Measurements from ENCODE around the gene MKI67. TPM values are rescaled to one million over a fixed set of nuclear protein-coding genes. Genes with fewer than 3 reads are reported as not detected.

MKI67 gene
- total and polyA plus RNA-seq, 10 of the 15 experiments (the other 5 are each of a cell fraction or from before 2014, with no cell fraction given) = 22.3 to 183 (median 82.9) TPM

DNA sequence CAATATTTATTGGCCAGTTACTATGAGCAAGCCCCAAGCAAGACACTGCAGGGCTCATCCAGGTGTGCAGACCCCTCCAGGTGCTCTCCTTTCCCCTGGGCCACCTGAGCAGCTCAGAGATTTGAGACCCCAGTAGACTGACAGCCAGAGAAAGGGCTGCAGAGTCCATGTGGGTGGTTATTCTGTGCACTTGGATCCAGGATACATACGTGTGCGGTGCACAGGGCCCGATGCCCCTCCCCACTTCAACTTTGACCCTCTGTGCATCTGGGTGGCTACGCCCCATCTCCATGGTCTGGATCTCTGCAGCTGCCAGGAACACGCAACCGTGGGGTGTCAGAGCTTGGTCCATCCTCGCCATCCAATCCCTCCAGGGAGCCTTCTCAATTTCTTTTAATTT, 72.9 kb downstream of the MKI67 start (continued):
- TF ChIP-seq POLR2A (IDR thresholded peaks at IDR 0.05; ENCODE audit: low read depth, low read length) = no peak
- TF ChIP-seq, protein P1, sequence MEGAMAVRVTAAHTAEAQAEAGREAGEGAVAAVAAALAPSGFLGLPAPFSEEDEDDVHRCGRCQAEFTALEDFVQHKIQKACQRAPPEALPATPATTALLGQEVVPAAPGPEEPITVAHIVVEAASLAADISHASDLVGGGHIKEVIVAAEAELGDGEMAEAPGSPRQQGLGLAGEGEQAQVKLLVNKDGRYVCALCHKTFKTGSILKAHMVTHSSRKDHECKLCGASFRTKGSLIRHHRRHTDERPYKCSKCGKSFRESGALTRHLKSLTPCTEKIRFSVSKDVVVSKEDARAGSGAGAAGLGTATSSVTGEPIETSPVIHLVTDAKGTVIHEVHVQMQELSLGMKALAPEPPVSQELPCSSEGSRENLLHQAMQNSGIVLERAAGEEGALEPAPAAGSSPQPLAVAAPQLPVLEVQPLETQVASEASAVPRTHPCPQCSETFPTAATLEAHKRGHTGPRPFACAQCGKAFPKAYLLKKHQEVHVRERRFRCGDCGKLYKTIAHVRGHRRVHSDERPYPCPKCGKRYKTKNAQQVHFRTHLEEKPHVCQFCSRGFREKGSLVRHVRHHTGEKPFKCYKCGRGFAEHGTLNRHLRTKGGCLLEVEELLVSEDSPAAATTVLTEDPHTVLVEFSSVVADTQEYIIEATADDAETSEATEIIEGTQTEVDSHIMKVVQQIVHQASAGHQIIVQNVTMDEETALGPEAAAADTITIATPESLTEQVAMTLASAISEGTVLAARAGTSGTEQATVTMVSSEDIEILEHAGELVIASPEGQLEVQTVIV (IDR thresholded peaks at IDR 0.05; ENCODE audit: borderline replicate concordance, partially characterized antibody) = no peak

DNA sequence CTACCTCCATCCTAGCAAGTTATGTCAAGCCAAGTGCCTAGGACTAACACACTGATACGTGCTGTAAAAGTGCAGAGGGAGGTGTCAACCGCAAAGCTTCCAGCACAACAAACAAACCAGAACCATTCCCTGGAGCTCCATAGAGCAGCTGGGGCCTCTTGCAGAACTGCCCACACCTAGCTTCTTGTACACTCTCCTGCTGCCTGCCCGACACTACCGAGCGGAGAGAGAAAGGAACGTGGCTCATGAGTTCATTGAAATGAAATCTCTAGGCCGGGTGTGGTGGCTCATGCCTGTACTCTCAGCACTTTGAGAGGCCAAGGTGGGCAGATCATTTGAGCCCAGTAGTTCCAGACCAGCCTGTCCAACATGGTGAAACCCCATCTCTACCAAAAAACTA, 73.5 kb downstream of the MKI67 start:
- no peak for TF ChIP-seq HDAC6 (IDR thresholded peaks at IDR 0.05; ENCODE audit: unreplicated experiment)
- TF ChIP-seq NR2F1 (conservative IDR thresholded peaks at IDR 0.05) = no peak
- FAIRE-seq (no peak), ATAC-seq (no peak), DNase-seq (ENCODE audit: low read depth, low spot score) (no peak)
- no TSS peak for BruUV-seq (replicated peaks)
- ChIA-PET RAD21 (ENCODE audit: unreplicated experiment) (no interaction called here), SMC1A (ENCODE audit: uncharacterized antibody, unreplicated experiment) (interaction anchor here (2.2 to 8.7 kb wide), 2 partner anchors 11 to 16 kb away, joined by 4 to 116 read pairs; no protein-coding TSS in a partner anchor), POLR2A (interaction anchor here (6.4 kb wide), 1 partner anchor 8 kb away, joined by 117 read pairs; no protein-coding TSS in a partner anchor), CTCF (interaction anchor here (1.9 to 3.1 kb wide), 2 partner anchors 10 to 16 kb away, joined by 9 to 17 read pairs; no protein-coding TSS in a partner anchor)
- no peak overlapping the region for H2AFZ ChIP-seq (ENCODE audit: control insufficient read depth, low read depth, low read length)
- no peak overlapping the region for H3K27ac ChIP-seq (ENCODE audit: control insufficient read depth, insufficient read depth)
- H3K36me3 ChIP-seq (ENCODE audit: control insufficient read depth in 2 of 2, insufficient read depth in 2 of 2, low read length in 1 of 2) = peaks cover 2 to 11% of the 10 kb centered on the region in 2 experiments
- H3K9me3 ChIP-seq (replicated peaks; ENCODE audit: control insufficient read depth, insufficient read depth, low read length) = no peaks in the 10 kb centered on the region
- no peak overlapping the region for H3K4me3 ChIP-seq
- intact Hi-C loops (cut with micrococcal nuclease; ENCODE audit: unreplicated experiment) (no loop called here), in situ Hi-C loops (cut with MboI) (no loop called here)
- peaks cover 13% of the 10 kb centered on the region for H3K4me1 ChIP-seq (ENCODE audit: control insufficient read depth, insufficient read depth, low read length)
- no peaks in the 10 kb centered on the region for H4K20me1 ChIP-seq (ENCODE audit: control insufficient read depth, insufficient read depth)
- H3K79me2 ChIP-seq (ENCODE audit: control insufficient read depth, insufficient read depth, low read length) = peaks cover 7% of the 10 kb centered on the region
- WGBS (ENCODE audit: insufficient coverage, insufficient replicate concordance, low lambda C conversion rate, missing lambda C conversion rate) = 94% methylated on average over 7 of the region's 7 CpGs
- no peak overlapping the region for H3K4me2 ChIP-seq (ENCODE audit: control insufficient read depth, insufficient read depth)
- H3K9ac ChIP-seq (ENCODE audit: control insufficient read depth, insufficient read depth, low read length) = no peak overlapping the region
- no peaks in the 10 kb centered on the region for H3K27me3 ChIP-seq (replicated peaks in 1 of 2; ENCODE audit: control insufficient read depth in 2 of 2, insufficient read depth in 2 of 2, low read length in 1 of 2)
